ENCODE data around the gene CKAP2L. TPM values are rescaled to one million over a fixed set of nuclear protein-coding genes. Genes with fewer than 3 reads are reported as not detected.

Gene CKAP2L
- total RNA-seq, 1 donor from 2014 or later = 2.1 TPM

DNA sequence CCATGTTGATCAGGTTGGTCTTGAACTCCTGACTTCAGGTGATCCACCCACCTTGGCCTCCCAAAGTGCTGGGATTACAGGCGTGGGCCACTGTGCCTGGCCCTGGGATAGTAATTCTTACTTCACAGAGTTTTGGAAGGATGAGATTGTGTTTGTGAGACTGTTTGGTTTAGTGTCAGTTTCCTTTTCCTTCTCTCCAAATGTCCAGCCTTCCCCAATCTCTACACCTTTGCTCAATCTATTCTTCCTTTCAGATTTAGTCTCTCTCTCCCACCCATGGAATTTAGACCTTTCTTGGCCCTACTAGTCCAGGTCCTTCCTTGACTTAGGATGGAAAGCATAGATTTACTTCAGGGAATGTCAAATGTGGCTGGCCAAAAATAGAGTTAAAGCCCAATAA is 32.1 kb upstream of the CKAP2L start:
- no peak for DNase-seq (ENCODE audit: low read depth)
- H3K36me3 ChIP-seq (ENCODE audit: insufficient read depth, low read length) = no peaks in the 10 kb centered on the region
- H3K4me3 ChIP-seq (ENCODE audit: insufficient read depth, low read depth, low read length) = no peak overlapping the region
- no peak overlapping the region for H3K4me3 Mint-ChIP-seq (ENCODE audit: unreplicated experiment)
- no peaks in the 10 kb centered on the region for H4K20me1 ChIP-seq (ENCODE audit: insufficient read depth, low read length)
- no peaks in the 10 kb centered on the region for H3K9me3 ChIP-seq (ENCODE audit: insufficient read depth, low read depth, low read length)
- H3K4me2 ChIP-seq (ENCODE audit: low read length) = no peak overlapping the region
- no peaks in the 10 kb centered on the region for H3K27me3 ChIP-seq (ENCODE audit: insufficient read depth, low read length)
- peaks cover 3% of the 10 kb centered on the region for H3K27me3 Mint-ChIP-seq (ENCODE audit: low read depth, unreplicated experiment)
- no peak overlapping the region for H3K9ac ChIP-seq (ENCODE audit: low read length)
- no peak overlapping the region for H3K27ac Mint-ChIP-seq (ENCODE audit: unreplicated experiment)
- H3K4me1 Mint-ChIP-seq (ENCODE audit: low read depth, unreplicated experiment) = peaks cover 8% of the 10 kb centered on the region
- no peaks in the 10 kb centered on the region for H3K36me3 Mint-ChIP-seq (ENCODE audit: low read depth, unreplicated experiment)
- H3K27ac ChIP-seq (ENCODE audit: low read depth, low read length) = no peak overlapping the region
- H3K4me1 ChIP-seq (ENCODE audit: insufficient read depth, low read length) = peaks cover 3% of the 10 kb centered on the region
- FAIRE-seq = no peak
- no peaks in the 10 kb centered on the region for H3K79me2 ChIP-seq (ENCODE audit: insufficient read depth, low read length)
- TF ChIP-seq EZH2 (IDR thresholded peaks at IDR 0.05; ENCODE audit: insufficient read depth, low read length) = no peak
- TF ChIP-seq, protein P1, sequence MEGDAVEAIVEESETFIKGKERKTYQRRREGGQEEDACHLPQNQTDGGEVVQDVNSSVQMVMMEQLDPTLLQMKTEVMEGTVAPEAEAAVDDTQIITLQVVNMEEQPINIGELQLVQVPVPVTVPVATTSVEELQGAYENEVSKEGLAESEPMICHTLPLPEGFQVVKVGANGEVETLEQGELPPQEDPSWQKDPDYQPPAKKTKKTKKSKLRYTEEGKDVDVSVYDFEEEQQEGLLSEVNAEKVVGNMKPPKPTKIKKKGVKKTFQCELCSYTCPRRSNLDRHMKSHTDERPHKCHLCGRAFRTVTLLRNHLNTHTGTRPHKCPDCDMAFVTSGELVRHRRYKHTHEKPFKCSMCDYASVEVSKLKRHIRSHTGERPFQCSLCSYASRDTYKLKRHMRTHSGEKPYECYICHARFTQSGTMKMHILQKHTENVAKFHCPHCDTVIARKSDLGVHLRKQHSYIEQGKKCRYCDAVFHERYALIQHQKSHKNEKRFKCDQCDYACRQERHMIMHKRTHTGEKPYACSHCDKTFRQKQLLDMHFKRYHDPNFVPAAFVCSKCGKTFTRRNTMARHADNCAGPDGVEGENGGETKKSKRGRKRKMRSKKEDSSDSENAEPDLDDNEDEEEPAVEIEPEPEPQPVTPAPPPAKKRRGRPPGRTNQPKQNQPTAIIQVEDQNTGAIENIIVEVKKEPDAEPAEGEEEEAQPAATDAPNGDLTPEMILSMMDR (IDR thresholded peaks at IDR 0.05; ENCODE audit: insufficient read depth, low read depth, low read length) = no peak
- peaks cover 19% of the 10 kb centered on the region for H3K9me3 Mint-ChIP-seq (ENCODE audit: unreplicated experiment)
- no peak overlapping the region for H2AFZ ChIP-seq (ENCODE audit: low read depth, low read length)

DNA sequence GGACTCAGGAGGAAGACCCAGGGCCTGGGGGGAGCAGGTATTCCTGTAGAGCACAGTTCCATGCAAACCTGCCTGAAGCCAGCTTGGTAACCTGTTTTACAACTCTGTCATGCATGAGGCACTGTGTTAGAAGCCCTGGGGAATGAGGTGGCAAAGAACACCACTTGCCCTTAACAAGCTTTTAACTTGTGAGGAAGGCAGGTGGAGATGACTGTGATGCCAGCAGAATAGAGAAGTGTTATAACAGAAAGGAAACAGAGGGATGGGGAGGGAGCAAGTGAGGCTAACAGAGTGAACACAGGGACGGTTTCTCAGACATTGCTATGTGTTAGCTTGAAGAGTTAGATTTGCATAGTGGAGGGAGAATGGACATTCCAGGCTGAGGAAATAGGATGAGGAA is 31.4 kb upstream of the CKAP2L start:
- FAIRE-seq = no peak
- Histone ChIP-seq H3K4me3 (ENCODE audit: insufficient read depth, low read depth, low read length) (no peak overlapping the region), H3K9ac (ENCODE audit: low read length) (no peak overlapping the region), H3K4me1 (ENCODE audit: insufficient read depth, low read length) (peaks cover 3% of the 10 kb centered on the region), H3K27ac (ENCODE audit: low read depth, low read length) (no peak overlapping the region), H3K79me2 (ENCODE audit: insufficient read depth, low read length) (no peaks in the 10 kb centered on the region), H3K4me2 (ENCODE audit: low read length) (no peak overlapping the region), H3K9me3 (ENCODE audit: insufficient read depth, low read depth, low read length) (no peaks in the 10 kb centered on the region), H2AFZ (ENCODE audit: low read depth, low read length) (no peak overlapping the region), H3K36me3 (ENCODE audit: insufficient read depth, low read length) (no peaks in the 10 kb centered on the region), H4K20me1 (ENCODE audit: insufficient read depth, low read length) (no peaks in the 10 kb centered on the region), H3K27me3 (ENCODE audit: insufficient read depth, low read length) (no peaks in the 10 kb centered on the region)
- Mint-ChIP-seq H3K36me3 (ENCODE audit: low read depth, unreplicated experiment) (no peaks in the 10 kb centered on the region), H3K4me3 (ENCODE audit: unreplicated experiment) (no peak overlapping the region), H3K4me1 (ENCODE audit: low read depth, unreplicated experiment) (peaks cover 8% of the 10 kb centered on the region), H3K27ac (ENCODE audit: unreplicated experiment) (no peak overlapping the region), H3K27me3 (ENCODE audit: low read depth, unreplicated experiment) (peaks cover 3% of the 10 kb centered on the region), H3K9me3 (ENCODE audit: unreplicated experiment) (peaks cover 19% of the 10 kb centered on the region)
- TF ChIP-seq, protein P1 (IDR thresholded peaks at IDR 0.05; ENCODE audit: insufficient read depth, low read depth, low read length) = no peak
- no peak for TF ChIP-seq EZH2 (IDR thresholded peaks at IDR 0.05; ENCODE audit: insufficient read depth, low read length)
- DNase-seq (ENCODE audit: low read depth) = no peak

DNA sequence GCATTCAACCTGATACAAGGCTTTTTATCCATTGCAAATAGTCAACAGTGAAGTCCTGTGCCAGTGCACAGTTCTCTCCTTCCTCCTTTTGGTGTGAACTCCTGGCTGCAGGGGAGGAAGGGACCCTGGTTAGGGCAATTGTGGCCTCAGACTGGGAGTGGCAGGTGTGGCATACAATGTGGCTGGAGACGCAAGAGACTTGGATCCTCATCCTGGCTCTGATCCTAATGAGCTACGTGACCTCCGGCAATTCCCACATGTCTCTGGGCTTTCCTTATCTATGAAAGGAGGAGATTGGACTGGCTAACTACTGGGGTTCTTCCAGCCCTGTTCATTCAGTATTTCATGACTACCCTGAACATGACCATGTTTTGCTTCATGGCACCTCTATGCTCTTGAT is 30.4 kb upstream of the CKAP2L start:
- no peaks in the 10 kb centered on the region for H3K36me3 Mint-ChIP-seq (ENCODE audit: low read depth, unreplicated experiment)
- no peak overlapping the region for H3K4me2 ChIP-seq (ENCODE audit: low read length)
- no peaks in the 10 kb centered on the region for H3K79me2 ChIP-seq (ENCODE audit: insufficient read depth, low read length)
- no peak overlapping the region for H3K4me3 Mint-ChIP-seq (ENCODE audit: unreplicated experiment)
- TF ChIP-seq EZH2 (IDR thresholded peaks at IDR 0.05; ENCODE audit: insufficient read depth, low read length) = no peak
- TF ChIP-seq, protein P1 (IDR thresholded peaks at IDR 0.05; ENCODE audit: insufficient read depth, low read depth, low read length) = no peak
- H3K4me1 ChIP-seq (ENCODE audit: insufficient read depth, low read length) = peaks cover 3% of the 10 kb centered on the region
- DNase-seq (ENCODE audit: low read depth) = no peak
- no peaks in the 10 kb centered on the region for H3K27me3 ChIP-seq (ENCODE audit: insufficient read depth, low read length)
- no peak overlapping the region for H2AFZ ChIP-seq (ENCODE audit: low read depth, low read length)
- H3K4me3 ChIP-seq (ENCODE audit: insufficient read depth, low read depth, low read length) = no peak overlapping the region
- H3K36me3 ChIP-seq (ENCODE audit: insufficient read depth, low read length) = no peaks in the 10 kb centered on the region
- no peaks in the 10 kb centered on the region for H3K9me3 ChIP-seq (ENCODE audit: insufficient read depth, low read depth, low read length)
- H3K27ac Mint-ChIP-seq (ENCODE audit: unreplicated experiment) = peak overlapping the region; percentile 10
- no peak overlapping the region for H3K9ac ChIP-seq (ENCODE audit: low read length)
- no peak for FAIRE-seq
- H3K4me1 Mint-ChIP-seq (ENCODE audit: low read depth, unreplicated experiment) = peaks cover 8% of the 10 kb centered on the region
- peaks cover 20% of the 10 kb centered on the region for H3K9me3 Mint-ChIP-seq (ENCODE audit: unreplicated experiment)
- H3K27me3 Mint-ChIP-seq (ENCODE audit: low read depth, unreplicated experiment) = peaks cover 3% of the 10 kb centered on the region
- H4K20me1 ChIP-seq (ENCODE audit: insufficient read depth, low read length) = no peaks in the 10 kb centered on the region
- H3K27ac ChIP-seq (ENCODE audit: low read depth, low read length) = no peak overlapping the region

Data from astrocyte (in vitro differentiated cells and primary cell).